GM04503 (cell line): ENCODE data around the gene CHEK2.
"Not testable (repeated sequence)": the region's sequence is repeated elsewhere in the genome, so short reads cannot be mapped to it uniquely, and the experiment has no call there.

ENCODE experiments used
- DNase-seq: peaks from one replicate; pipeline ENCODE4 v3.0.0-alpha.2; 2012; ENCODE audit warnings: low read depth

Gene CHEK2

DNA sequence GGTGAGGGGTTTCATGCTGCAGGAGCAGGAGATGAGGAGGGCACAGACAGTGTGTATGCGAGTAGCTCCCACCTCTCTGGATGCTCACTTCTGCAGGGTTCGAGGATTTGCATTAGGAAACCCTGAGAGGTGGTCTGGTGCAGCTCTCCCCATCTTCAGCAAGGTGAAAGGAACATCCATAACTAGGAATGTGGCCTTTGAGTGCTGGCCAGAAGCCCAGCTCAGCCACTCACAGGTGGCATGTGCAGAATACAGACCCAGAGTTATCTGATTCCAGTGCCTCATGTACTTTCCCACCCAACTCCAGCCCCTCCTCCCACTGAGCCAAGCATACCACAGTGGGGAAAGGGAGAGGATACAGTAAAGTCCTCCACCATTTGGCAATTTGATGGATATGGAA, 51.8 kb downstream of the CHEK2 start:
- DNase-seq: not testable (repeated sequence)

DNA sequence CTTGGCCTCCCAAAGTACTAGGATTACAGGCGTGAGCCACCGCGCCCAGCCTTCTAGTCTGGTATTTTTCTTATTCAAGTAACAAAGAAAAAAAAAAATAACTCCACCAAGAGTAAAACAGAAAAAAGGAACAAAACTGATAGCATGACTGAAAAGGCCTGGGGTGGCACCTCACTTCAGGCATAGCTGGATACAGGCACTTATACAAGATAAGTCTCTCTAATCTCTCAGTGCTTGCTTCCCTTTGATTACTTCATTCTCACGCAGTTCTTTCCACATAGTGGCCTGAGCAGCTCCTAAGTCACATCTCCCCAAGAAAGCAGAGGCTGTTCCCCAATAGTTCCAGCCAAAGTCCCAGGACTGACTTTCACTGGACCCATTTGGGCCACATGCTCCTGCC, 58.7 kb downstream of the CHEK2 start:
- DNase-seq: not testable (repeated sequence)

DNA sequence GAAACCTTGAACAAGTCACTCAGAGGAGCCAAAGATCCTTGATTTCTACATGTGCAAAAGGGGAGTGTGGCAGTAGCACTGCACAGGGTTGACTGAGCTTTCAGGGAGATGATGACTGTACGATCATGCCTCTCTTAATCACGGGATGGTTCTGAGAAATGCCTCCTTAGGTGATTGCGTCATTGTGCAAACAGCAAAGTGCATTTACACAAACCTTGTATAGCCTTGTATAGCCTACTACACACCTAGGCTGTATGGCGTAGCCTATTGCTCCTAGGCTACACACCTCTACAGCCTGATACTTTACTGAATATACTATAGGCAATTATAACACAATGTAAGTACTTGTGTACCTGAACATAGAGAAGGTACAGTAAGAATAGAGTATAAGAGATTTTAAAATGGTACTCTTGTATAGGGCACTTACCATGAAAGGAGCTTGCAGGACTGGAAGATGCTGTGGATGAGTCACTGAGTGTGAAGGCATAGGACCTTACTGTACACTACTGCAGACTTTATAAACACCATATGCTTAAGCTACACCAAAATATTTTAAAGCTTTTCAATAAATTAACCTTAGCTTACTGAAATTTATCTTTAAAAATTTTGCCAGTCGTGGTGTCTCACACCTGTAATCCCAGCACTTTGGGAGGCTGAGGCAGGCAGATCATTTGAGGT, 60.7 kb downstream of the CHEK2 start:
- DNase-seq: not testable (repeated sequence)

GRCh38 chr22:28679611-28680287, 61.9 kb downstream of the CHEK2 start, which contains the start of gene TTC28:
Gene TTC28, minus strand, starts transcription at chr22:28679840. Its CDS starts 117 bp downstream, at chr22:28679723.
- DNase-seq: not testable (repeated sequence)

- not testable (repeated sequence) for DNase-seq
Measured at GRCh38 chr22:28678778-28679610, 62.6 kb downstream of the CHEK2 start.

GRCh38 chr22:28678170-28678569, 63.5 kb downstream of the CHEK2 start:
- not testable (repeated sequence) for DNase-seq

DNA sequence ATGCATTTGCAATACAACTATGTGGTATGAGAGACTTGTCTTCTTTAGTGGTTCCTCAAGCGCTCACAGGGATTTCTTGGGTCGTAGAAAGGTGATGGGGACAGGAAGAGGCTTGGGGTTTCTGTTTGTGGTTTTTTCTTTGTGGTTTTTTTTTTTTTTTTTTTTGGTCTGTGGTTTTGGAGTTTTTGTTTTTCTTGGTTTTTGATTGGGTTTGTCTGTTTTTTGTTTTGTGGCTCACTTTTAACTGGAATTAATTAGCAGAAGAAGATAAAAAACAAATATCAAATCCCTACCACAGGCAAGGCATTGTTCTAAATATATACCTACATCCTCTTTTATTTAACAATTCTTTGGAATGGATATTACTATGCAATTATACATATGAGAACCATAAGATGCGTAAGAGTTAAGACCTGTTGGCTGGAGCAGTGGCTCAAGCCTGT, 67.5 kb downstream of the CHEK2 start:
- no peak for DNase-seq

DNA sequence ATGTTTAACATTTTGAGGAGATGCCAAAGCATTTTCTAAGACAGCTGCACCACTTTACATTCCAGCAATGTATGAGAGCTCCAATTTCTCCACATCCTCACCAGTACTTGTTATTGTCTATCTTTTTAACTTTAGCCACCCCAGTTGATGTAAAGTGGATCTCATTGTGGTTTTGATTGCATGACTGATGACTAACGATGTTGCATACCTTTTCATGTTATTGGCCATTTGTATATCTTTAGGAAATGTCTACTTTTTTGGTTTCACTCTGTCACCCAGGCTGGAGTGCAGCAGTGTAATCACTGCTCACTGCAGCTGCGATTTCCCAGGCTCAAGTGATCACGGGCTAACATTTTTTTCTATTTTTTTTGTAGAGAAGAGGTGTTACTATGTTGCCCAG, 70.9 kb downstream of the CHEK2 start:
- DNase-seq: no peak

GRCh38 chr22:28670161-28670560, 71.5 kb downstream of the CHEK2 start:
- peak; percentile 51 for DNase-seq

GRCh38 chr22:28669387-28669786, 72.2 kb downstream of the CHEK2 start:
- DNase-seq: no peak

- DNase-seq: not testable (repeated sequence)
Measured at GRCh38 chr22:28663569-28663942, 78.1 kb downstream of the CHEK2 start.

DNA sequence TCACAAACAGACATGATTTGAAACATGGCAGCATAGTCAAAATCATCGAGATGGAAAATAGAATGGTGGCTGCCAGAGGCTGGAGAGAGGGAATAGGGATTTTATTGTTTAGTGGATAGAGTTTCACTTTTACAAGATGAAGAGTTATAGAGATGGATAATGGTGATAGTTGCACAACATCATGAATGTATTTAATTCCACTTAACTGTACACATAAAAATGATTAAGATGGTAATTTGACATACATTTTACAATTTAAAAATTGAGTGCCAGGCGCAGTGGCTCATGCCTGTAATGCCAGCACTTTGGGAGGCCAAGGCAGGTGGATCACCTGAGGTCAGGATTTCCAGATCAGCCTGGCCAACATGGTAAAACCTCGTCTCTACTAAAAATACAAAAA, 83.2 kb downstream of the CHEK2 start:
- DNase-seq: no peak

DNA sequence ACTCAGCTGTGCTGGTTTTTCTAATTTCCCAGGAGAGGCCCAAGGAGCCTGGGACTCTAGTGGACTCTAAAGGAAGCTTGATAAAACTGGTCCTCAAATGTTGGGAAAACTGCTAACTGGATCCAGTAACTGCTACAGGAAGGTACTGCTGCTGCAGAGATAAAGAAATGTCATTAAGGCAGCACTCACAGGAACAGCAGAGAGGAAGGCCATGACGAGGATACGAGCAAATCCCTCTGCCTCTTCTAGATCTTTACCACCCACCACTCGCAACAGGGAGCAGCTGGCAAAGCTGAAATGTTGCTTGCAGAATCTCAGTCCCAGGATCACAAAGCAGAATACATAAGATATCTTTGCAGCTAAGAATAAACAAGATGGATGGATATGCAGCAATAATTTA, 85.4 kb downstream of the CHEK2 start:
- no peak for DNase-seq

DNA sequence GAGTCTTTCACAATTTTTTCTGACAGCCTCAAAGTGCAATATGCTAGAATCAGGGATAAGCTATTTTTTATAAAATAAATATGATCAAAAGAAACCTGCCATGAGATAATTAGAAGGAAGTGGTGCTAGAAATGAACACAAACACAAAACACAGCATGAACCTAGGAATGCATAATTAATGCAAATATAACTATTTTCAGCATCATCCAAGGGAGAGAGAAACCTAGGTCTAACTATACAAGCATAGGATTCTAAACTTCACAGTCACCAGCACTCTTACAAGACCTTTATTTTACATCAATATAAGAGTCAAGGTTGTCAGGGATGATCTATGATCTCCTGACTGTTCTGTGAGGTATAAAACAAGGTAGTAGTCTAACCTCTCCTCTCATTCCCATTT, 91.2 kb downstream of the CHEK2 start:
- DNase-seq: no peak

DNA sequence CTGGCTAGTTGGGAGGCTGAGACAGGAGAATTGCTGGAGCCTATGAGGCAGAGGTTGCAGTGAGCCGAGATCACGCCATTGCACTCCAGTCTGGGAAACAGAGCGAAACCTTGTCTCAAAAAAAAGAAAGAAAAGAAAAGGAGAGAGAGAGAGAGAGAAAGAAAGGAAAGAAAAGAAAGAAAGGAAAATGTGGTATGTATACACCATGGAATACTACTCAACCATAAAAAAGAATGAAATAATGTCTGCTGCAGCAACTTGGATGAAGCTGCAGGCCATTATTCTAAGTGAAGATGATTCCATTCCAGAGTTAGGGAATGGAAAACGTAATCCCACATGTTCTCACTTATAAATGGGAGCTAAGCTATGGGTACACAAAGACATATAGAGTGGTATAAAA, 92.8 kb downstream of the CHEK2 start:
- DNase-seq: no peak

DNA sequence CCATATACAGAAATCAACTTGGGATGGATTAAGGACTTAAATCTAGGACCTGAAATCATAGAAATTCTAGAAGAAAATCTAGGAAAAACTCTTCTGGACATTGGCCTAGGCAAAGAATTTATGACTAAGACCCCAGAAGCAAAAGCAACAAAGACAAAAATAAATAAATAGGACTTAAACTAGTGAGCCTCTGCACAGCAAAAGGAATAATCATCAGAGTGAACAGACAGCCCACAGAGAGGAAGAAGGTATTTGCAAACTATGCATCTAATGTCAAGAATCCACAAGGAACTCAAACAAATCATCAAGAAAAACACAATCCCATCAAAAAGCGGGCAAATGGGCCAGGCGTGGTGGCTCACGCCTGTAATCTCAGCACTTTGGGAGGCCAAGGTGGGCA, 94.4 kb downstream of the CHEK2 start:
- no peak for DNase-seq

DNA sequence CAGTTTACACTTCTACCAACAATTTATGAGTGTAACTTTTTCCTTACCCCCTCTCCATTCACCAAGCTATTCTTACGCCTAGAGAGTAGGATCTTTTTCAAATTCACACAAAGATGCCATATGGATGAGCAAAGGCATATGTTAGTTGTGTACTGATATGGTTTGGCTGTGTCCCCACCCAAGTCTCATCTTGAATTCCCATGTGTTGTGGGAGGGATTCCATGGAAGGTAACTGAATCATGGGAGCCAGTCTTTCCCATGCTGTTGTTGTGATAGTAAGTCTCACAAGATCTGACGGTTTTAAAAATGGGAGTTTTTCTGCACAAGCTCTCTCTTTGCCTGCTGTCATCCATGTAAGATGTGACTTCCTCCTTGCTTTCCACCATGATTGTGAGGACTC, 102.3 kb downstream of the CHEK2 start:
- no peak for DNase-seq
